Panc1 (cell line): ENCODE data around the gene TXNL1.

Experiments
- CTCF ChIP-seq: fragments of 450-650 bp; IDR thresholded peaks from 2 replicates; pipeline ENCODE4 v1.5.1; 2017; ENCODE audit warnings: mild to moderate bottlenecking
- POLR2AphosphoS5 ChIP-seq: IDR thresholded peaks from 2 replicates; pipeline ENCODE4 v1.6.1; 2012; ENCODE audit warnings: mild to moderate bottlenecking, low read depth, low read length, moderate library complexity
- TCF7L2 ChIP-seq: IDR thresholded peaks from 2 replicates; pipeline ENCODE4 v1.6.1; 2011; ENCODE audit warnings: mild to moderate bottlenecking, low read depth, low read length, inconsistent platforms

- TF ChIP-seq CTCF (no peak), POLR2AphosphoS5 (no peak), TCF7L2 (no peak)
These were observed 22.5 kb downstream of the TXNL1 start for GRCh38 chr18:56615738-56616520.
